ENCODE results near the gene CDRT15L2. TPM values are rescaled to one million over a fixed set of nuclear protein-coding genes. Genes with fewer than 3 reads are reported as not detected.

CDRT15L2 gene
- total RNA-seq = not detected in 2 replicates

DNA sequence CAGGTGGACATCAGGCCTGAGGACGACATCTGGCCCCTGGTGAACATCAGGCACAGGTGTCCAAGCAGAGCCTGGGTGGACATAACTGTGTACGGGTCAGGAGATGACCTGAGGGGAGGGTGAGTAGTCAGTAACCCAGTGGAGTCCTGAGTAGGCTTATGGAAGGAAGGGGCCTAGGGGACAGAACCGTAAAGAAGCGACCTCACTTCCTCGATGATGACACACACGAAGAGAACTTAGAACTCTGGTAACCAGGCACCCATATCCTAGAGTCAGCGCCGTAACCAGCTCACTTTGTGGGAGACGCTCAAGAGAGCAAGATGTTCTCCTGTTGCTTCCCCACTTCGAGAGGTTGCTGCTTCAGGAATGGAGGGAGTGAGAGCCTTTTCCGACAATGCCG, at the start of gene CDRT15L2:
Gene CDRT15L2 (plus strand): TSS at position 301 of the 400 bp plus-strand sequence. CDS start 20 bp downstream, at position 321.

Other genes starting within 250 kb of the CDRT15L2 start
- gene LGALS9B, start 112.2 kb upstream of the CDRT15L2 start, total RNA-seq = not detected in 2 replicates

Measured in regular cardiac myocyte (primary cell).